K562 (cell line): ENCODE data around the gene MPDU1. TPM values are rescaled to one million over a fixed set of nuclear protein-coding genes. Genes with fewer than 3 reads are reported as not detected.

Experiments used
- ATAC-seq: fragments of 200-7000 bp; cut with Tn5 transposase; 3 replicates; pipeline ENCODE4 v1.9.1; 2020; ENCODE audit warnings: moderate library complexity
- BruUV-seq: library from RNA; stranded (reverse); fragments of 400-500 nt; replicated peaks from 2 replicates; lab custom pipeline; 2021; lab: Mats Ljungman, UMichigan
- CTCF ChIA-PET: fragments of 300-600 bp; formaldehyde crosslinking; extraction: SDS; loops from one replicate; lab custom pipeline; 2021; ENCODE audit warnings: low intra/inter-chr PET ratio; lab: Yijun Ruan, JAX
- POLR2A ChIA-PET: fragments of 300-600, 350-650 bp; sonication (Branson Sonifier 250); formaldehyde crosslinking; extraction: SDS; loops from one replicate; lab custom pipeline; 2021; ENCODE audit warnings: antibody characterized with exemption, inconsistent platforms; lab: Yijun Ruan, JAX
- DNase-seq, 4 experiments: peaks; one replicate each; pipeline versions ENCODE4 v3.0.0 to v3.0.0-alpha.2; 2011 to 2018; ENCODE audit warnings: low spot score in 3 of 4, mixed read lengths in 3 of 4; ENCODE audit errors: extremely low read depth in 1 of 4
- FAIRE-seq: peaks from 2 replicates; lab custom pipeline; 2011; peaks lifted over from hg19 to GRCh38; lab: Jason Lieb, UNC
- H2AFZ ChIP-seq: 2 replicates; pipeline ENCODE4 v1.6.0; 2011; ENCODE audit warnings: low read depth, low read length, control low read depth, inconsistent platforms
- H3K27ac ChIP-seq: fragments of 200-600 bp; 3 replicates; pipeline ENCODE4 v1.8.0; 2011; ENCODE audit warnings: low read depth, mild to moderate bottlenecking, control low read depth, inconsistent platforms, low read length, moderate library complexity, mixed read lengths; ENCODE audit errors: extremely low read depth
- H3K27me3 ChIP-seq, 2 experiments: fragments of 300-600 bp in 1 of 2; 2 replicates in 1 of 2; 3 replicates in 1 of 2; pipeline versions ENCODE4 v1.6.0 to v1.8.0; 2011; ENCODE audit warnings: inconsistent platforms in 2 of 2, low read length in 2 of 2, mild to moderate bottlenecking in 1 of 2, mixed read lengths in 1 of 2, moderate library complexity in 1 of 2; ENCODE audit not compliant: control insufficient read depth in 2 of 2, insufficient read depth in 2 of 2
- H3K36me3 ChIP-seq: fragments of 300-600 bp; 3 replicates; pipeline ENCODE4 v1.8.0; 2011; ENCODE audit warnings: mild to moderate bottlenecking, low read length, inconsistent platforms; ENCODE audit not compliant: control insufficient read depth, insufficient read depth
- H3K4me1 ChIP-seq, 2 experiments: fragments of 200-600 bp in 1 of 2; replicated peaks in 1 of 2; 2 replicates in 1 of 2; 3 replicates in 1 of 2; pipeline versions ENCODE4 v1.5.1 to v1.8.0; 2011; ENCODE audit warnings: inconsistent platforms in 2 of 2, low read length in 2 of 2, mild to moderate bottlenecking in 1 of 2, mixed read lengths in 1 of 2, moderate library complexity in 1 of 2; ENCODE audit not compliant: control insufficient read depth in 2 of 2, insufficient read depth in 2 of 2
- H3K4me2 ChIP-seq: 2 replicates; pipeline ENCODE4 v1.6.1; 2011; ENCODE audit warnings: low read length, control low read depth, inconsistent platforms, mixed read lengths; ENCODE audit not compliant: insufficient read depth
- H3K4me3 ChIP-seq: fragments of 200-600 bp; sonication (generic), shearing (Covaris generic); 2 replicates; pipeline ENCODE4 v1.5.1; 2016; ENCODE audit warnings: control low read depth, inconsistent platforms
- H3K79me2 ChIP-seq: fragments of 200-600 bp; 3 replicates; pipeline ENCODE4 v1.8.0; 2011; ENCODE audit warnings: low read length, inconsistent platforms; ENCODE audit not compliant: control insufficient read depth, insufficient read depth
- H3K9ac ChIP-seq, 2 experiments: 2 replicates each; pipeline versions ENCODE4 v1.6.0 to v1.6.1; 2011; ENCODE audit warnings: low read depth in 2 of 2, low read length in 2 of 2, control low read depth in 1 of 2, inconsistent platforms in 1 of 2, mild to moderate bottlenecking in 1 of 2, mixed read lengths in 1 of 2; ENCODE audit not compliant: insufficient read depth in 1 of 2
- H3K9me1 ChIP-seq: one replicate; pipeline ENCODE4 v1.6.0; 2011; ENCODE audit warnings: inconsistent platforms, mild to moderate bottlenecking, low read length, moderate library complexity; ENCODE audit not compliant: control insufficient read depth, insufficient read depth
- H3K9me3 ChIP-seq: replicated peaks from 2 replicates; pipeline ENCODE4 v1.5.1; 2011; ENCODE audit warnings: low read depth, low read length, inconsistent platforms; ENCODE audit not compliant: control insufficient read depth, insufficient read depth
- H4K20me1 ChIP-seq: replicated peaks from 2 replicates; pipeline ENCODE4 v1.6.1; 2011; ENCODE audit warnings: low read length, inconsistent platforms, mixed read lengths; ENCODE audit not compliant: control insufficient read depth, insufficient read depth
- CLOCK ChIP-seq: fragments of 250-450 bp; sonication (Bioruptor Pico); IDR thresholded peaks from 2 replicates; pipeline ENCODE4 v1.4.0; 2020; ENCODE audit warnings: mild to moderate bottlenecking, moderate library complexity, borderline replicate concordance
- ESRRB ChIP-seq: fragments of 250-450 bp; sonication (Bioruptor Pico); IDR thresholded peaks from 2 replicates; pipeline ENCODE4 v1.5.0; 2020; ENCODE audit warnings: mild to moderate bottlenecking, moderate library complexity, borderline replicate concordance
- HEY1 ChIP-seq: fragments of 250-450 bp; sonication (Bioruptor Pico); IDR thresholded peaks from 2 replicates; pipeline ENCODE4 v1.5.0; 2020; ENCODE audit warnings: mild to moderate bottlenecking, moderate library complexity, borderline replicate concordance
- NR2C1 ChIP-seq, 2 experiments: fragments of 450-650 bp; IDR thresholded peaks; 2 replicates each; pipeline ENCODE4 v1.6.1; 2017; ENCODE audit warnings: mild to moderate bottlenecking in 2 of 2, antibody characterized with exemption in 1 of 2, inconsistent platforms in 1 of 2, missing compliant biosample characterization in 1 of 2, missing genetic modification characterization in 1 of 2
- POLR2A ChIP-seq: fragments of 450-650 bp; conservative IDR thresholded peaks from 2 replicates; pipeline ENCODE4 v1.6.1; 2016
- SOX6 ChIP-seq: fragments of 450-650 bp; IDR thresholded peaks from 2 replicates; pipeline ENCODE4 v1.6.1; 2014; ENCODE audit warnings: mild to moderate bottlenecking
- ZBTB8A ChIP-seq: fragments of 450-650 bp; IDR thresholded peaks from 2 replicates; pipeline ENCODE4 v1.6.1; 2018; ENCODE audit warnings: mild to moderate bottlenecking, moderate library complexity; ENCODE audit not compliant: partially characterized antibody
- ZNF121 ChIP-seq: sonication (generic); formaldehyde crosslinking; conservative IDR thresholded peaks from 2 replicates; pipeline ENCODE4 v1.8.0; 2022; ENCODE audit warnings: missing genetic modification reagents
- ZNF511 ChIP-seq: sonication (generic); formaldehyde crosslinking; IDR thresholded peaks from 2 replicates; pipeline ENCODE4 v1.8.0; 2022; ENCODE audit warnings: mild to moderate bottlenecking, missing genetic modification reagents
- WGBS: fragments of 100-300 bp; shearing (Covaris generic); methylation state at CpG from one replicate; pipeline ENCODE4 v1.1.6; 2016; ENCODE audit warnings: low coverage, mixed read lengths; ENCODE audit not compliant: insufficient coverage; ENCODE audit errors: missing lambda C conversion rate; 5-methylcytosine and 5-hydroxymethylcytosine counted together
- in situ Hi-C: fragments of 300-500 bp; cut with MboI; formaldehyde crosslinking; loops from 4 replicates; pipeline ENCODE4 v1.15.0; 2018; ENCODE audit warnings: inconsistent platforms, mixed read lengths
- intact Hi-C: fragments of 100-400 bp; cut with micrococcal nuclease; formaldehyde crosslinking; loops from 2 replicates; pipeline ENCODE4 v1.14.2; 2022
- polyA plus RNA-seq, 8 experiments: library from polyadenylated mRNA; depleted of rRNA in 4 of 8; stranded (reverse) in 5 of 8; unstranded in 3 of 8; fragments of >200 nt; fragmentation: Nextera tagmentation in 2 of 8; fragmentation: Illumina TruSeq in 1 of 8; extraction: Ambion mirVana in 2 of 8; extraction: Trizol in 1 of 8; gene quantifications; 2 replicates each; pipeline versions ENCODE4 v1.2.1 to v1.2.3, GENCODE V29; 2011 to 2014; ENCODE audit warnings: inconsistent platforms in 1 of 8, missing spikeins in 1 of 8
- total RNA-seq, 7 experiments: library from RNA; depleted of rRNA in 6 of 7; stranded (reverse); fragments of >200 nt in 6 of 7; fragmentation: Illumina TruSeq in 2 of 7; extraction: Trizol in 2 of 7; gene quantifications; 2 replicates each; pipeline versions ENCODE4 v1.2.1 to v1.2.3, GENCODE V29; 2011 to 2021; ENCODE audit warnings: low replicate concordance in 1 of 7
- TF ChIP-seq, protein P1 (sequence below): sonication (generic); formaldehyde crosslinking; IDR thresholded peaks from 2 replicates; pipeline ENCODE4 v1.4.0; 2020; ENCODE audit warnings: mild to moderate bottlenecking, missing genetic modification reagents

The MPDU1 gene
- total and polyA plus RNA-seq, 9 of the 15 experiments (the other 6 are each of a cell fraction or from before 2014, with no cell fraction given), result 4.9 to 179 (median 77.1) TPM

GRCh38 chr17:7620835-7621234 is 37.2 kb downstream of the MPDU1 start:
- peaks cover 0 to 3% of the 10 kb centered on the region in 2 experiments; a peak in 1 of 5 replicates for H3K4me1 ChIP-seq
- WGBS, result 75% methylated on average over 6 of the region's 8 CpGs
- no peak overlapping the region for H3K27ac ChIP-seq
- H3K36me3 ChIP-seq, result no peaks in the 10 kb centered on the region
- no peak for TF ChIP-seq ZNF511 (CRISPR knock-in tag)
- peak; percentile 90 for TF ChIP-seq ZNF121
- in situ Hi-C loops, result no loop called here
- no peaks in the 10 kb centered on the region for H3K9me3 ChIP-seq
- no peaks in the 10 kb centered on the region for H3K9me1 ChIP-seq
- H3K79me2 ChIP-seq, result no peaks in the 10 kb centered on the region
- ChIA-PET CTCF (no interaction called here), POLR2A (interaction anchor here (1.0 to 1.5 kb wide), 3 partner anchors 21 to 67 kb away, joined by 4 to 5 read pairs (median 5); partner anchors contain the start of gene TP53)
- H3K9ac ChIP-seq, result no peak overlapping the region
- no peak overlapping the region for H2AFZ ChIP-seq
- H3K4me2 ChIP-seq, result no peak overlapping the region
- no TSS peak for BruUV-seq
- ATAC-seq, result no peak
- H4K20me1 ChIP-seq, result no peaks in the 10 kb centered on the region
- H3K27me3 ChIP-seq, result no peaks in the 10 kb centered on the region
- no peak overlapping the region for H3K4me3 ChIP-seq
- FAIRE-seq, result no peak
- no peak for DNase-seq
- intact Hi-C loops, result no loop called here

GRCh38 chr17:7623661-7624060 is 40.0 kb downstream of the MPDU1 start:
- CTCF ChIA-PET, result no interaction called here
- POLR2A ChIA-PET, result interaction anchor here (0.7 to 1.5 kb wide), 2 partner anchors 9 to 62 kb away, joined by 4 read pairs; partner anchors contain the start of gene FXR2

More at GRCh38 chr17:7623661-7624060, 40.0 kb downstream of the MPDU1 start:
- intact Hi-C loops (no loop called here), in situ Hi-C loops (no loop called here)
- no peaks in the 10 kb centered on the region for H4K20me1 ChIP-seq
- FAIRE-seq (no peak), DNase-seq (no peak), ATAC-seq (no peak)
- H3K27me3 ChIP-seq, result no peaks in the 10 kb centered on the region
- H3K4me1 ChIP-seq, result peaks cover 0 to 12% of the 10 kb centered on the region in 2 experiments; a peak in 4 of 5 replicates
- no peaks in the 10 kb centered on the region for H3K9me1 ChIP-seq
- no peaks in the 10 kb centered on the region for H3K9me3 ChIP-seq
- WGBS, result 39% methylated on average over 5 of the region's 5 CpGs
- no peak for TF ChIP-seq SOX6
- TF ChIP-seq ESRRB (CRISPR knock-in tag), result no peak
- TF ChIP-seq POLR2A, result no peak
- TF ChIP-seq, protein P1, sequence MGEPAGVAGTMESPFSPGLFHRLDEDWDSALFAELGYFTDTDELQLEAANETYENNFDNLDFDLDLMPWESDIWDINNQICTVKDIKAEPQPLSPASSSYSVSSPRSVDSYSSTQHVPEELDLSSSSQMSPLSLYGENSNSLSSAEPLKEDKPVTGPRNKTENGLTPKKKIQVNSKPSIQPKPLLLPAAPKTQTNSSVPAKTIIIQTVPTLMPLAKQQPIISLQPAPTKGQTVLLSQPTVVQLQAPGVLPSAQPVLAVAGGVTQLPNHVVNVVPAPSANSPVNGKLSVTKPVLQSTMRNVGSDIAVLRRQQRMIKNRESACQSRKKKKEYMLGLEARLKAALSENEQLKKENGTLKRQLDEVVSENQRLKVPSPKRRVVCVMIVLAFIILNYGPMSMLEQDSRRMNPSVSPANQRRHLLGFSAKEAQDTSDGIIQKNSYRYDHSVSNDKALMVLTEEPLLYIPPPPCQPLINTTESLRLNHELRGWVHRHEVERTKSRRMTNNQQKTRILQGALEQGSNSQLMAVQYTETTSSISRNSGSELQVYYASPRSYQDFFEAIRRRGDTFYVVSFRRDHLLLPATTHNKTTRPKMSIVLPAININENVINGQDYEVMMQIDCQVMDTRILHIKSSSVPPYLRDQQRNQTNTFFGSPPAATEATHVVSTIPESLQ (CRISPR knock-in tag), result no peak
- TF ChIP-seq ZBTB8A, result no peak
- no peak for TF ChIP-seq CLOCK
- no peak for TF ChIP-seq HEY1 (CRISPR knock-in tag)
- no peak for TF ChIP-seq NR2C1 (IDR thresholded peaks at IDR 0.05)
- TF ChIP-seq NR2C1 (tag; IDR thresholded peaks at IDR 0.05), result no peak
- H3K36me3 ChIP-seq, result no peaks in the 10 kb centered on the region
- no peak overlapping the region for H3K4me2 ChIP-seq
- no peaks in the 10 kb centered on the region for H3K79me2 ChIP-seq
- H2AFZ ChIP-seq, result no peak overlapping the region
- H3K4me3 ChIP-seq, result no peak overlapping the region
- no peak overlapping the region for H3K27ac ChIP-seq
- no peak overlapping the region for H3K9ac ChIP-seq
- no TSS peak for BruUV-seq
